HG03442 (cell line): ENCODE results near the gene SDHB.
A peak's percentile ranks its signal among the peaks of the same experiment; 100 is the strongest.

Experiments used
- ATAC-seq: cut with Tn5 transposase; IDR thresholded peaks from one replicate; pipeline ENCODE4 v1.9.1; 2021; ENCODE audit warnings: mild to moderate bottlenecking, moderate library complexity; ENCODE audit not compliant: unreplicated experiment

SDHB gene

DNA sequence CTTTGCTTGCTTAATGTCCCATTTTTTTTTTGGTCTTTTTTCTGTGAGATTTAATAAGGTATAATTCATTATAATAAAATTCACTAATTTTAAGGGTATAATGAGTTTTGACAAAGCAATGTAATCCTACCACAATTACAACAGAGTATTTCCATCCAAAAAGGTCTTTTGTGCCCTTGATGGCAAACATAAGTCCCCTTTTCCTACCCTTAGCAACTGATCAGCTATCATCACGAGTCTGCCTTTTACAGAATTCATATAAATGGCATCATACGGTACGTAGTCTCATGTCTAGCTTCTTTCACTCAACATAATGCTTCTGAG, 7.5 kb downstream of the SDHB start:
- no peak for ATAC-seq

DNA sequence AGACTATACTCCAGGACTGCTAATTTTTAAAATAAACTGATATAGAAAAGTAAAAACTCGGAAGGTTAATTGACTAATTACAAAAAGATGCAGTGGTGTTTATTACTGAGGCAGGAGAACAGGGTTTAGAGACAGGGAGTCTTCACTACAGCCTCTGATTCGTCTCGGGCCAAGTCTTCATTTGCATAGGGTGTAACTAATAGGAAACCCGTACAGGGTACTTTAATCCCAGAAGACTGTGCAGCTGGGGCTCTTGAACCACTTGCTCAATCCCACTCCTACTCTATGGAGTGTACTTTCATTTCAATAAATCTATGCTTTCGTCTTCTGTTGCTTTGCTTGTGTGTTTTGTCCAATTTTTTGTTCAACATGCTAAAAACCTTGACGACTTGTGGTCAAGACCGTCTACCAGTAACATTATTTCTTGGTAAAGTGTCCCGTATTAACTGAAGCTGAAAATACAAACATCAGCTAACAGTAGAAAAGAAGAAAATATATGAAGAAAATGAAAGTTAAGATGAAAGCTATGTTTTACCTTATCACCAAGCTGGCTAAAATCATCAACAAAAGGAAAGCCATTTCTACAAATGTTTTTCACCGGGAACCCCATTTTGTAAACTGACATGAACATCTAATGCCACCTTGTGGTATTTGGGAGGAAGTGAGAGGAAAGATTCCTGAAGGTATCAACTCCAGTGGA, 8.0 kb downstream of the SDHB start:
- no peak for ATAC-seq

DNA sequence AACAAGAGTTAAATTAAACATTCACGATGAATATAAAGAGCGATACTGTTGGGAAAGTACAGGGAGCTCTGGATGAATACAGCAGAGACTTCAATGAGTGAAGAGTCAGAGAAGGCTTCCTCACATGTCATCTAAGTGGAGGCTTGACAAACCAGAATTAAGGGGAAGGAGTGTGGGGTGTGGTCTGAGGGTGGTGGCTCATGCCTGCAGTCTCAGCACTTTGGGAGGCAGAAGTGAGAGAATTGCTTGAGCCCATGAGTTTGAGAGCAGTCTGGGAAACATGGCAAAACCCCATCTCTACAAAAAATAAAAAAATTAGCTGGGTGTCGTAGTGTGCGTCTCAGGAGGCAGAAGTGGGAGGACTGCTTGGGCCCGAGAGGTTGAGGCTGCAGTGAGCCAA, 8.7 kb downstream of the SDHB start:
- no peak for ATAC-seq

DNA sequence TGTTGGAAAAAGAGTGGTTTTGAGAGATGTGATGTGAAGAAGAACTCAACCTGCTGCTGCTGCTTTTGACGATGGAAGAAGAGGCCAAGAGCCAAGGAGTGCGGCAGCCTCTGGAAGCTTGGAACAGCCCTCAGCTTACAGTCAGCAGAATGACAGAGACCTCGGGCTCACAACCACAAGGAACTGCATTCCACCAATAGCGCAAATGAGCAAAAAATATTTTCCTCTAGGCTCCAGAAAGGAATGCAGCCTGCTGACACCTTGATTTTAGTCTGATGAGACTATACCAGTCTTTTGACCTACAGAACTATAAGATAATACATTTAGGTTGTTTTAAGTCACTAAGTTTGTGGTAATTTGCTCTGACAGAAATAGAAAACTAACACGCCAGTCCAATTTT, 10.2 kb downstream of the SDHB start:
- no peak for ATAC-seq

DNA sequence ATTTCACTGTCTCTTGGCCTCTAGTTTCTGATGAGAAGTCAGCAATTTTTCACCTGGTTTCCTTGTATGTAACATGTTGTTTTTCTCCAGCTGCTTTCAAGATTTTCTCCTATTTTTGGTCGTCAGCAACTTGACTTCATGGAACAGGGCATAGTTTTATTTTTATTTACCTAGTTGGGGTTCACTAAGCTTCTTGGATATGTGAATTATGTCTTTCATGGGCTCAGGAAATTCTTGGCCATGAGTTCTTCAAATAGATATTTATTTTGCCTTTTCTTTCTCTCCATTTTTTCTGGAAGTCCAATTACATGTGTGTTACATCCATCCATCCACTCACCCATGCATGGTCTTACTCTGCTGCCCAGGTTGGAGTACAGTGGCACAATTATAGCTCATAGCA, 13.7 kb downstream of the SDHB start:
- ATAC-seq, result no peak

DNA sequence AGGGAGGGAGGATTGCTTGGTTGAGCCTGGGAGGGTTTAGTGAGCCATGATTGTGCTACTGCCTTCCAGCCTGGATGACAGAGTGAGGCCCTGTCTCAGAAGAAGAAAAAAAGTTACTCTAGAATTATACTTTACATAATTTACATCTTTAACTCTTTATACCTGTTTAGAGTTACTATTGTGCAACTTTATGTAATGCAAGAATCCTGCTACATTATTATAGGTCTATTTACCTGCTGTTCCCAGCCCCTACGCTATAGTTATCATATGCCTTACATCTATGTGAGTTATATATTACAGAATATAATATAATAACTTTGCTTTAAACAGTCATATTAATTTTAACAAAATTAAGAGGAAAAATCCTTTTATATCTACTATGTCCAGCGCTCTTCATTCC, 14.3 kb downstream of the SDHB start:
- no peak for ATAC-seq

DNA sequence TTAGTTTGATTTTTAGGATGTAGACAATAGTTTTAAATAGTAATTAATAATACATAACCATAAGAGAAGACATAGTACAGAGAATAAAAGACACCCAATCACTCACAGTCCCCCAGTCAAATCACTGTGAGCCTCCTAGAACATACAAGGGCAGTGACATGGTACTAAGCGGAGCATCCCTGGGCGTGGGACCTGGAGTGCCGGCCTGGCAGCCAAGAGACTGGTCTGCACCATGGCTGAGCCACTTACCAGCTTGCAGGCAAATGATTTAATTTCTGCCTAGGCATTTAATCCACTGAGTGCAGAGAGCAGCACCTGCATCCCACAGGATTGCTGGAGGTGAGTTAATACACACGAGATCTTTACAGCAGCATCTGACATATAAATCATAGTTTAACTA, 20.4 kb downstream of the SDHB start:
- ATAC-seq, result no peak

DNA sequence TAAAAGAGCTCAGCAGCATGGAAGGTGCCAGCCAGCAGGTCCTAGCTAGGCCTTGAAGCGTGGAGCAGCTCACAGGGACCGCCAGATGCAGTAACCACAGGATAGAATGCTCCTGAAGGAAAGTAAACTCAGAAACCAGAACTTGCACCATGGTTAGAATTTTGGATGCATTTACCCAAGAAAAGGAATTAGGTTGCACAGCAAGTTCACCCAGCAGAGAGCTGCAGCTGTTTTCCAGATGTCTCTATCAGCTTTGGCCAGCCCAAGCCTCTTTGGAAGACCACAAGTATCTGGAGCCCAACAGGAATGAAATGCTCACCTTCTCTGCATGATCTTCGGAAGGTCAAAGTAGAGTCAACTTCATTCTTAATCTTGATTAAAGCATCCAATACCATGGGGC, 21.1 kb downstream of the SDHB start:
- ATAC-seq, result no peak

DNA sequence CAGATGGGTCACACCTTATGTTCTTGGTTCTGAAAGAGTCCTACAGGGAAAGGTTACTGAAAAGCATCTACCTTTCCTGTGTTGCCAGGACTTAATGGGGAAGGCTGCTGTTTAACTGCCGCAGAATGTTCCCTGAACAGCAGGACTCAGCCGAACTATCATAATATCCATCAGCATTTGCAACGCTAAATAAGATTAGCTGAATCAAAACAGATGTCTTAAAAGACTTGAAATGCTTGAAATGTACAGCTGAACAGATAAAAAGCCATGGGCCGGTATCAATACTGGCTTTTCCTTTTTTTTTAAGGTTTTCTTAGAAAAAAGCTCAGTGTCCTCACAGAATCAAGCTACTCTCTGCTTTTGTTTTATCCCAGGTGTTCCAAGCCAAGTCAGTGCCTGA, 22.4 kb downstream of the SDHB start:
- ATAC-seq, result no peak

DNA sequence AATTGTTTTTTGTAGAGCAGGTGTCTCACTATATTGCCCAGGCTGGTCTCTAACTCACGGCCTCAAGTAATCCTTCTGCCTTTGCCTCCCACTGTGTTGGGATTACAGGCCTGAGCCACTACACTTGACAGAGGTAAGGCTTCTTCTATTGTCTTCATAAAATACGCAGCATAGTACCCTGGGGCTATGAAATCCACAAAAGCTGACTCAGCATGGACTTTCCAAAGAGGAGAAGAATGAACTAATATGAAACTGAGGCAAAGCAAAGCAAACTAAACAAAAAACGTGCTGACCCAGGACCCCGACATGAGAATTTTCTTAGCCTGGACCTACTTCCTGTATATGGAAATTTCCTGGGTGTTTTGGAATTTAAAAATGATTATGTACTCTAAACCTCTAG, 23.6 kb downstream of the SDHB start:
- no peak for ATAC-seq

DNA sequence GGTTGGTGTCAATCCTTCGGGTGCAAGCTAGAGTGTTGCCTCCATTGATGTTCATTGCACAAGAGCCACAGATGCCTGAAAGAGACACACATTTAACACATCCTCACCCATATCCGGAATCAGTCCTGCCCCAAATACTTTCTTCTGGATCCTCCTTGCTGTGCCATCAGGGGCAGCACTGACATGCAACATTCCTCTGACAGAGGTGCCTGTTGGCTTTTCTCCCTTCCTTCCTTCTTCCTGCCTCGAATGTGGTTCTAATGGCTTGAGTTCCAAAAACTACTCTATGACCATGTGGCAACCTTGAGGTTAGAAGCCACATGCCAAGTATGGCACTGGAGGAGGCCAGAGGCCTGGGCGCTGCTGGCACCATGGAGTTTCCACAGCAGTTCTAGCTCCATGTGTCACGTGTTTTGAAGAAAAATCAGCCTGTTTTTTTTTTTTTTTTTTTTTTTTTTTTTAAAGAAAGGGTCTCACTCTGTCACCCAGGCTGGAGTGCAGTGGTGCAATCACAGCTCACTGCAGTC, 25.1 kb downstream of the SDHB start:
- no peak for ATAC-seq

DNA sequence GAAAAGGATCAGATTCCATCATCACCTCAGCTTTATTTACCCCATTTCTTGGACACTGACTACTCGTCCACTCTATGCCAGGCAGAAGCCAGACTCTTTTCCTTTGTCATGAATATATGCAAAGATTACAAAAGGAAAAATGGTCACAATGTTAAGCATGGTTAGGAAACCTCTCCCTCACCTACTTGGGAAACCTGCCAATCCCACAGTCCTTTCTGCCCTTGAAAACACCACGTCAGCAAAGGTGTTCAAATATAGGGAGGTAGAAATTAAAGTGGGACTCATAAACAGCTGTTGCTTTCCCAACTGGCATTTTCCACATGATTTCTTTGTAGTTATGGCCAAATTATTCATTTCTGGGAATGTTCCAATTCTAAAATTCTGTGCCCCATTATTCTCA, 25.9 kb downstream of the SDHB start:
- ATAC-seq, result no peak

DNA sequence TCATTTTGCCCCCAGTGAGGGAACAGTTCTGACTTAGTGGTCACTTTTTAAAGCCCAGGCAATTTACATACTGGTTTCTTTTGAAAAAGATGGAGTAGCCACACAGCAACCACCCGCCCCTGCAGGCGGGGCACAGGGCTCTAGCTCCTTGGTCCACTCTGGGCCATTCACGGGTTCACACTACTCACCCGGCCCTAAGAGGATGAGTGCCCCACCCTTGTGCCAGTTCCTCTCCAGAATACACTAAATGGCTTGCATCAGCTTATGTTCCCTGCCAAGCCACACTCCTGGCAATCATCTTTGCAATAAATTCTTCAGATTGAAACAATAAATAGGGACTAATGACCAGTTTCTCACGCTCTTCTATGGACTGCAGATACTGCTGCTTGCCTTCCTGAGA, 26.4 kb downstream of the SDHB start:
- no peak for ATAC-seq

DNA sequence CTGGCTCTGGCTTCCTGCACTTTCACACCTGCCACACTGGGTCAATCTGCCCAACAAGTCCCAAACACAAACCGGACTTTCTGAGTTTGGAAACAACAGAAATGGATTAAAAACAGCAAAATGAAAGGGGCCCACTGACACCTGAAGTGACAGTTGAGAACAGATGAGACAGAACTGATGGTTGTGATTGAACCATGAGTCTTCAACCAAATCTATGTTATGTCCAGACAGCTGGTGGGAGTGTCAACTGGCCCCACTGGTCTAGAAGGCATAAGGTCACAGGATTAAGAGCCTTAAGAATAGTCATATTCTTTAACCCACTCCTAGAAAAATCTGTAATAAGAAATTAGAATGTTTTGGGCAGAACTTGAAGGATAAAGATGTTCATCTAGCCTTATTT, 29.1 kb downstream of the SDHB start:
- ATAC-seq, result no peak

DNA sequence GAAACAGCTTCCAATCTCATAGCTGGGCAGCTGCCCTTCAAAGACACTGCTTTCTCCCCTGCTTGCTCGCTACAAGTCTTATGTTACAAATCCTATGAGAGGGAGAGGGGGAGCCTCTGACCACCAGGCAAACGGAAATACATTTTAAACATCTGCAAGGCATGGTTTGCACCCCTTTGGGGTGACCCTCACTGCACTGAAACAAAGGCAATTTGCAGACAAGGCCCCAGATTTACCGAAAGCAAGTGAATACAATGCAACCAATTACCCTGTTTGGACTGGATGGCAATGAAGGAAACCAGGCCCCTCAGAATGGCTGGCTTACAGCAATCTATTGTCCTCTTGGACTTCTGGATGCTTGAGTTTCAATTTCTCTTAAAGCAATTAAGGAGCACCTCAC, 30.3 kb downstream of the SDHB start:
- ATAC-seq, result no peak

DNA sequence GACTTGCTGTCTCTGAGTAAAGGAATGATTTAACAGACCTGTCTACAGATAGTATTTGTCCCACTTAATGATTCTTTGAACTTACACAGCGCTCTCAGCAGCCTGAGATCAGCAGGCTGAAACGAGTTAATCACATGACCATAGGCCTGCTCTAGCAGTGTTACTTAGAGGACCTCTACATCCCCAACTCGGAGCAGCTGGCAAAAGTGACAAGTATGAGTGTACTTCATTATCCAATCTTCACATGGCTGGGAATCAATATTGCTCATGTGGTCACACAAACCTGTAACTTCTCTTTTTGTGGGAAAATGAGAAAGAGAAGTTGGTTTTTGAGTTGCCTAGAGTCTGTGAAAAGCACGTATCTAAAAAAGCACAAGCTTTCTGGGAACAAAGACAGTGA, 30.7 kb downstream of the SDHB start:
- peak; percentile 43 for ATAC-seq

DNA sequence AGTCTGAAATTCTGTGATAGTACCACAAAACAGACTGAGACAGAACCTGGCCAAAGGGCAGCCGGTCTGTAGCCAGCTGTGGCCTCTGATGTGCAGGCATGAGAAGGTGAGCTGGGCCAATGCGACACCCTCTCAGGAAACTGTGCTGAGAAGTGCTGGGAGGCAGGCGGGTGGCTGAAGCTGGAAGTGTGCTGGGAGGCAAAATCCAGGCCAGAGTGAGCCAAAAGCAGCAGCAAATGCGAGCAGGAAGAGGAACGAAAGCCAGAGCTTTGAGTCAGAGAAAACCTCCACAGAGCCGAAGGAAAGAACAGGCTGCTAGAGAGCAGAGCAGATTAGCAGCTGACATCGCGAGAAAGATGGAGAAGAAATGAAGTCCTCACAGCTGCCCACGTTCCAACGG, 31.9 kb downstream of the SDHB start:
- no peak for ATAC-seq

DNA sequence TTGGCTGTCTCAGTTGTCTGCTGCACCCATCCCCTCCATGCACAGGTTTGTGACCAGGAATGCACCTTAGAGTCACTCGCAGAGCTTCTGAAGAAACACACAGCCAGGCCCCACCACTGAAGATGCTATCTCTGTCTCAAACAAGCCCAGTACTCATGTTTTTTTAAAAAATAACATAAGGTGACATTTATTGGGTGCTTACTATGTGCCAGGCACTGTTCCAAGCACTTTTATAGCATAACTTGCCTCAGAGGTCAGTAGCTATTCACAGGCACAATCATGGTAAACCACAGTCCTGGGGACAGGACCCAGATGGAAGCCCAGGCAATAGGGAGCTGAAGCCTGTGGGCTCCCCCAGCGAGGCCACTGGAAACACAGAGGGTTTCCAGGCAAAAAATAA, 33.3 kb downstream of the SDHB start:
- no peak for ATAC-seq

DNA sequence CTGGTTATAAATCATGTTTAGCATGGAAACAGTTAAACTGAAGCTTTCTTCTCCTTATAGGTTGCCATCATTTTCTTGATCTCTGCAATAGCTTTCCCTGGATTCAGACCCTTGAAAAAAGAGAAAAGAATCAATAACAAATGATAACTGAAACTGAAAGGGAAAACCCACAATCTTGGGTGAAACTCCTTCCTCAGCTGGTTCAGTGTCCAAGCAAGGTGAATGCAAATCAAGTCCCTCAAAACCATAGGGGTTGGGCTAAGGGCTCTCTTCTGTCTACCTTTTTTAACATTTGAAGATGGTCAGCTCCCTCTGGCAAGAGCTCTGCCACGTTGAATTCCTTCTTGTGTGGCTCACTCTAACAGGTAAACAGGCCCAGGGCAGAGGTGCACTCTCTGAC, 35.0 kb downstream of the SDHB start:
- no peak for ATAC-seq

DNA sequence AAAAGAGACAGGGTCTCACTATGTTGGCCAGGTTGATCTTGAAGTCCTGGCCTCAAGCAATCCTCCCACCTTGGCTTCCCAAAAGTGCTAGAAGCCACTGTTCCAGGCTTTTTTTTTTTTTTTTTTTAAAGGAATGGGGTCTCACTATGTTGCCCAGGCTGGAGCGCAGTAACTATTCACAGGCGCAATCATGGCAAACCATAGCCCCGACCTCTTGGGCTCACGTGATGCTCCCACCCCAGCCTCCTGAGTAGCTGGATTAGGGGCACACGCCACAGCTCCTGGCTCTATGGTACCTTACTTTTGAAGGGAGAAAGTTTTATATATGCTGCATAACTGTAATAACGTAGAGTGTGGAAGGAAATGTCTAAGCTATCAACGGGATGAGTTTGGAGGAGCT, 36.4 kb downstream of the SDHB start:
- no peak for ATAC-seq

DNA sequence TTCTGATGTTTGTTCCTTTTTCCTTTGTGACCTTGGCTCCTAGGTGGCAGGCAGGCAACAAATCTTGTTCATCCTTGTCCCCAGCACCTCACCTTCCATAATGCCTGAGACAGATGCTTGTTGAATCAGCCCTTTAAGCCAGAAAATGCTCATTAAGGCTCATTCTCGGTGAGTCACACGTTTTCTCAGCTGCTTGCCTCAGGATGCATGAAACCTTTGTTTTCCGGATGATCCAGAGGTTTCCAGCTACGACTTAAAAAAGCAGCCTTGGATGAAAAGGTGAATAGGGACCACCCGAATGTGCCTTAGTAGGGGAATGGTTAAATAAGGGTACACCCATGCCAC, 37.5 kb downstream of the SDHB start:
- ATAC-seq, result no peak

DNA sequence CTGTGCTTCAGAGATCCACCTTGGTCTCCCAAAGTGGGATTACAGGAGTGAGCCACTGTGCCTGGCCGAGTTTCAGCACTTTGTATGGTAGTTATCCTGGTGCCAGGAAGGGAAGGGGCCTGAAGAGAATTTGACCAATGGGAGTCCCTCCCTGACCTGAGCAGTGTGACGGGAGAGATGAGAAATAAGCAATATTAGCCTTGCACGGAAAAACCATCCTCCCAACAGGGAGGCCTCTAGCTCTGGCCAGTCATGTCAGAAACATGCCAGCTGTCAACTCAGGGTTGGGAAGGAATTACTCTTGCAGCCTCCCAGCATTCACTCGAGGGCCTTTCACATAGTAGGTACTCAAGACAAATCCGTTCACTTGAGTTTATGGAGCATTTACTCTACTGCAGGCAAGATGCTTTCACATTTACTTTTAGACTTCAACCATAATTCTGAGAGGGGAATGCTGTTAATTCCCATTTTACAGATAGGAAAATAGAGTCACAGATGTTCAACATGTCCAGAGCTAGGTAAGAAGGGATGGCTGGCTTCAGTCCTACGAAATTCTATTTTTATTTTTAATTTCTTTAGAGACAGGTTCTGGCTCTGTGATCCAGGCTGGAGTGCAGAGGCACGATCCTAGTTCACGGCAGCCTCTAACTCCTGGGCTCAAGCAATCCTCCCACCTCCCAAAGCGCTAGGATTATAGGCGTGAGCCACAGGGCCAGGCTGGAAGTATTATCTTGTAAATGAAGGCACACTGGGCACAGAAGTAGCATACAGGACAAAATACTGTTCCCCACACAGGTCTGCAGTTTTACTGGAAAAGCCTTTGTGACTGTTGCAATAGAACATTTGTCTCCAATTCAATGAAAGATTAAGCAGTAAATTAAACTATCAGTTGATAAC, 38.9 kb downstream of the SDHB start:
- no peak for ATAC-seq
